Fibroblast of skin of right biceps (primary cell): ENCODE measurements around the gene TBXAS1.

Experiments used
- DNase-seq: peaks from one replicate; pipeline ENCODE4 v3.0.0-alpha.2; 2013

The TBXAS1 gene

GRCh38 chr7:140006600-140006999 lies 177.5 kb downstream of the TBXAS1 start:
- DNase-seq, result no peak

GRCh38 chr7:140007051-140007690 lies 178.1 kb downstream of the TBXAS1 start:
- DNase-seq, result no peak

GRCh38 chr7:140008755-140009610 lies 179.9 kb downstream of the TBXAS1 start:
- DNase-seq, result no peak

GRCh38 chr7:140009735-140010134 lies 180.7 kb downstream of the TBXAS1 start:
- no peak for DNase-seq

- no peak for DNase-seq
Observed at GRCh38 chr7:140010194-140010895, 181.3 kb downstream of the TBXAS1 start.

GRCh38 chr7:140013676-140014075 lies 184.6 kb downstream of the TBXAS1 start:
- DNase-seq, result no peak

- no peak for DNase-seq
Observed at GRCh38 chr7:140014123-140014522, 185.1 kb downstream of the TBXAS1 start.

- DNase-seq, result no peak
Observed at GRCh38 chr7:140015471-140015970, 186.5 kb downstream of the TBXAS1 start.

GRCh38 chr7:140016540-140016939 lies 187.5 kb downstream of the TBXAS1 start:
- DNase-seq, result no peak

- DNase-seq, result no peak
Observed at GRCh38 chr7:140017034-140017433, 188.0 kb downstream of the TBXAS1 start.

GRCh38 chr7:140017543-140017942 lies 188.5 kb downstream of the TBXAS1 start:
- no peak for DNase-seq

- no peak for DNase-seq
Observed at GRCh38 chr7:140018125-140019043, 189.3 kb downstream of the TBXAS1 start.

GRCh38 chr7:140019172-140019571 lies 190.1 kb downstream of the TBXAS1 start:
- DNase-seq, result no peak

GRCh38 chr7:140019606-140020005 lies 190.5 kb downstream of the TBXAS1 start:
- no peak for DNase-seq

GRCh38 chr7:140021603-140022002 lies 192.5 kb downstream of the TBXAS1 start:
- no peak for DNase-seq

- DNase-seq, result no peak
Observed at GRCh38 chr7:140022582-140023211, 193.6 kb downstream of the TBXAS1 start.

GRCh38 chr7:140023728-140024127 lies 194.7 kb downstream of the TBXAS1 start:
- no peak for DNase-seq

- DNase-seq, result no peak
Observed at GRCh38 chr7:140024585-140024984, 195.5 kb downstream of the TBXAS1 start.

GRCh38 chr7:140025241-140025640 lies 196.2 kb downstream of the TBXAS1 start:
- no peak for DNase-seq

- DNase-seq, result no peak
Observed at GRCh38 chr7:140025814-140026433, 196.9 kb downstream of the TBXAS1 start.

GRCh38 chr7:140026935-140027334 lies 197.9 kb downstream of the TBXAS1 start:
- DNase-seq, result no peak
